ENCODE measurements around the gene PROSER1.
"Not testable (repeated sequence)": the region's sequence is repeated elsewhere in the genome, so short reads cannot be mapped to it uniquely, and the experiment has no call there.

The PROSER1 gene

GRCh38 chr13:39037880-39038568 is at the start of gene PROSER1, which contains the start of gene NHLRC3:
TSS of gene PROSER1 (minus strand) at chr13:39038089. CDS start at chr13:39037242, 847 bp downstream.
TSS of gene NHLRC3 (plus strand) at chr13:39038456. CDS start at chr13:39038640, 184 bp downstream.
- DNase-seq = peak; percentile 91
- Histone ChIP-seq H3K9me3 (ENCODE audit: severe bottlenecking) (no peaks in the 10 kb centered on the region), H3K27me3 (ENCODE audit: insufficient read depth, low read depth, severe bottlenecking) (no peaks in the 10 kb centered on the region), H3K36me3 (peaks cover 5% of the 10 kb centered on the region; the same call in 1 of the 2 replicates), H3K4me3 (ENCODE audit: low read depth, low read length) (peak within 1 kb of the TSS; percentile 72), H3K27ac (peak within 1 kb of the TSS; percentile 90)
- TF ChIP-seq, protein P1, sequence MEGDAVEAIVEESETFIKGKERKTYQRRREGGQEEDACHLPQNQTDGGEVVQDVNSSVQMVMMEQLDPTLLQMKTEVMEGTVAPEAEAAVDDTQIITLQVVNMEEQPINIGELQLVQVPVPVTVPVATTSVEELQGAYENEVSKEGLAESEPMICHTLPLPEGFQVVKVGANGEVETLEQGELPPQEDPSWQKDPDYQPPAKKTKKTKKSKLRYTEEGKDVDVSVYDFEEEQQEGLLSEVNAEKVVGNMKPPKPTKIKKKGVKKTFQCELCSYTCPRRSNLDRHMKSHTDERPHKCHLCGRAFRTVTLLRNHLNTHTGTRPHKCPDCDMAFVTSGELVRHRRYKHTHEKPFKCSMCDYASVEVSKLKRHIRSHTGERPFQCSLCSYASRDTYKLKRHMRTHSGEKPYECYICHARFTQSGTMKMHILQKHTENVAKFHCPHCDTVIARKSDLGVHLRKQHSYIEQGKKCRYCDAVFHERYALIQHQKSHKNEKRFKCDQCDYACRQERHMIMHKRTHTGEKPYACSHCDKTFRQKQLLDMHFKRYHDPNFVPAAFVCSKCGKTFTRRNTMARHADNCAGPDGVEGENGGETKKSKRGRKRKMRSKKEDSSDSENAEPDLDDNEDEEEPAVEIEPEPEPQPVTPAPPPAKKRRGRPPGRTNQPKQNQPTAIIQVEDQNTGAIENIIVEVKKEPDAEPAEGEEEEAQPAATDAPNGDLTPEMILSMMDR (IDR thresholded peaks at IDR 0.05; ENCODE audit: low read depth, low read length) = no peak

DNA sequence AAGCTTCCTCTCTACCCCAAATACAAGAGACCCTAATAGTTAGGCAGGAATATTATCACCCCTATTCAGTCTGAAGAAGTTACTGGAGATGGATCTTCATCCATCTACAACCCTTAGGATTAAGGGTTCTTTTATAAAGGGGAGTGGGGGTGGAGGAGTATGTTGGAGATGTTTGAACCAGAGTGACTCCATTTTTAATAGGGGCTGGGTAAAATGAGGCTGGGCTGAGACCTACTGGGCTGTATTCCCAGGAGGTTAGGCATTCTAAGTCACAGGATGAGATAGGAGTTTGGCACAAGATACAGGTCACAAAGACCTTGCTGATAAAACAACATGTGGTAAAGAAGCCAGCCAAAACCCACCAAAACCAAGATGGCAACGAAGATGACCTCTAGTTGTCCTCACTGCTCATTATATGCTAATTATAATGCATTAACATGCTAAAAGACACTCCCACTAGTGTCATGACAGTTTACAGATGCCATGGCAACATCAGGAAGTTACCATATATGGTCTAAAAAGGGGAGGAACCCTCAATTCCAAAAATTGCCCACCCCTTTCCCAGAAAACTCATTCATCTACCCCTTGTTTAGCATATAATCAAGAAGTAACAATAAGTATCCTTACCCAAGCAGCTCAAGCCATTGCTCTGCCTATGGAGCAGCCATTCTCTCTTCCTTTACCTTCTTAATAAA is 48.5 kb upstream of the PROSER1 start:
- H3K36me3 ChIP-seq; H3K27me3 ChIP-seq (ENCODE audit: insufficient read depth, low read depth, severe bottlenecking); H3K9me3 ChIP-seq (ENCODE audit: severe bottlenecking); DNase-seq; H3K27ac ChIP-seq; H3K4me3 ChIP-seq (ENCODE audit: low read depth, low read length): not testable (repeated sequence)

GRCh38 chr13:39073983-39074382 is 36.1 kb upstream of the PROSER1 start:
- no peaks in the 10 kb centered on the region for H3K27me3 ChIP-seq (ENCODE audit: insufficient read depth, low read depth, severe bottlenecking)
- TF ChIP-seq, protein P1 (IDR thresholded peaks at IDR 0.05; ENCODE audit: low read depth, low read length) = no peak
- DNase-seq = no peak
- no peak overlapping the region for H3K4me3 ChIP-seq (ENCODE audit: low read depth, low read length)
- H3K36me3 ChIP-seq = no peaks in the 10 kb centered on the region
- H3K9me3 ChIP-seq (ENCODE audit: severe bottlenecking) = no peaks in the 10 kb centered on the region
- H3K27ac ChIP-seq = no peak overlapping the region

DNA sequence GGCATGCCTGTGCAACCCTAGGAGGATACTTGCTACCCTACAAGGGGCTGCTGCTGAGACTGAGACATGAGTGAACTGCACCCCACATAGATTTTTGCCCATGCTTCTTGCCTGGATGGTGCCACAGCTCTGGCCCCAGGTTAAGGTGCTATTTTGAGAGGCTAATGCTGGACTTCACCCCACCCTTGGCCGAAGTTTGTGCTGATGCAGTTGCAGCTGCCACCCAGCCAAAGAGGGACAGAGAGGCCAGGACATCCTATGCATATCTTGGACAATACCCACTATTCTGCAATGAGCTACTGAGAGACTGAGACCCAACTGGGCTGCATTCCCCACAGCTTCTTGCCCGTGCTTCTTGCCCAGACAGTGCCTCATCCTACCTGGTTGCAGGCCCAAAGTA is 35.0 kb upstream of the PROSER1 start:
- DNase-seq = no peak
- no peak overlapping the region for H3K4me3 ChIP-seq (ENCODE audit: low read depth, low read length)
- H3K27me3 ChIP-seq (ENCODE audit: insufficient read depth, low read depth, severe bottlenecking) = no peaks in the 10 kb centered on the region
- TF ChIP-seq, protein P1 (IDR thresholded peaks at IDR 0.05; ENCODE audit: low read depth, low read length) = no peak
- no peak overlapping the region for H3K27ac ChIP-seq
- no peaks in the 10 kb centered on the region for H3K9me3 ChIP-seq (ENCODE audit: severe bottlenecking)
- H3K36me3 ChIP-seq = no peaks in the 10 kb centered on the region

GRCh38 chr13:39062004-39062403 is 24.1 kb upstream of the PROSER1 start:
- TF ChIP-seq, protein P1 (IDR thresholded peaks at IDR 0.05; ENCODE audit: low read depth, low read length) = no peak
- no peak for DNase-seq

GRCh38 chr13:39058040-39058439 is 20.2 kb upstream of the PROSER1 start:
- no peak overlapping the region for H3K4me3 ChIP-seq (ENCODE audit: low read depth, low read length)
- H3K27me3 ChIP-seq (ENCODE audit: insufficient read depth, low read depth, severe bottlenecking) = no peaks in the 10 kb centered on the region
- H3K27ac ChIP-seq = no peak overlapping the region
- TF ChIP-seq, protein P1 (IDR thresholded peaks at IDR 0.05; ENCODE audit: low read depth, low read length) = no peak
- no peaks in the 10 kb centered on the region for H3K36me3 ChIP-seq
- no peak for DNase-seq
- no peaks in the 10 kb centered on the region for H3K9me3 ChIP-seq (ENCODE audit: severe bottlenecking)

More at GRCh38 chr13:39062004-39062403, 24.1 kb upstream of the PROSER1 start:
- Histone ChIP-seq H3K27me3 (ENCODE audit: insufficient read depth, low read depth, severe bottlenecking) (no peaks in the 10 kb centered on the region), H3K9me3 (ENCODE audit: severe bottlenecking) (no peaks in the 10 kb centered on the region), H3K27ac (no peak overlapping the region), H3K4me3 (ENCODE audit: low read depth, low read length) (no peak overlapping the region), H3K36me3 (no peaks in the 10 kb centered on the region)

All from WERI-Rb-1 (cell line).